K562 (cell line): ENCODE data around the gene TENT4B. TPM values are rescaled to one million over a fixed set of nuclear protein-coding genes. Genes with fewer than 3 reads are reported as not detected.

Experiments used
- C11orf30 ChIP-seq: fragments of 450-650 bp; IDR thresholded peaks from 2 replicates; pipeline ENCODE4 v1.6.1; 2016; ENCODE audit warnings: low read depth, mild to moderate bottlenecking
- HLTF ChIP-seq: fragments of 450-650 bp; IDR thresholded peaks from 2 replicates; pipeline ENCODE4 v1.6.1; 2016
- HNRNPH1 ChIP-seq: fragments of 200-400 bp; formaldehyde crosslinking; optimal IDR thresholded peaks from 2 replicates; pipeline ENCODE3; 2017; ENCODE audit warnings: low read depth, mild to moderate bottlenecking, low read length, moderate library complexity
- NBN ChIP-seq: fragments of 450-650 bp; IDR thresholded peaks from 2 replicates; pipeline ENCODE4 v1.6.1; 2016; ENCODE audit warnings: low read depth, mild to moderate bottlenecking
- PHF8 ChIP-seq: fragments of 200-600 bp; sonication (generic); IDR thresholded peaks from 2 replicates; pipeline ENCODE4 v1.6.1; 2012; ENCODE audit warnings: mixed run types, mild to moderate bottlenecking, inconsistent platforms, low read length, moderate library complexity, borderline replicate concordance
- TAL1 ChIP-seq: fragments of 450-650 bp; IDR thresholded peaks from 2 replicates; pipeline ENCODE4 v1.6.1; 2016; ENCODE audit warnings: mild to moderate bottlenecking
- TEAD1 ChIP-seq, 2 experiments: fragments of 450-650 bp in 1 of 2; sonication (generic) in 1 of 2; formaldehyde crosslinking; IDR thresholded peaks; 2 replicates each; pipeline versions ENCODE4 v1.4.0 to v1.8.0; 2020 to 2022; ENCODE audit warnings: mild to moderate bottlenecking in 2 of 2, missing genetic modification reagents in 1 of 2
- ZNF408 ChIP-seq: fragments of 250-450 bp; sonication (Bioruptor Pico); IDR thresholded peaks from 2 replicates; pipeline ENCODE4 v1.4.0; 2020; ENCODE audit warnings: low read depth, mild to moderate bottlenecking, moderate library complexity
- polyA plus RNA-seq, 8 experiments: library from polyadenylated mRNA; depleted of rRNA in 4 of 8; stranded (reverse) in 5 of 8; unstranded in 3 of 8; fragments of >200 nt; fragmentation: Nextera tagmentation in 2 of 8; fragmentation: Illumina TruSeq in 1 of 8; extraction: Ambion mirVana in 2 of 8; extraction: Trizol in 1 of 8; gene quantifications; 2 replicates each; pipeline versions ENCODE4 v1.2.1 to v1.2.3, GENCODE V29; 2011 to 2014; ENCODE audit warnings: inconsistent platforms in 1 of 8, missing spikeins in 1 of 8
- total RNA-seq, 7 experiments: library from RNA; depleted of rRNA in 6 of 7; stranded (reverse); fragments of >200 nt in 6 of 7; fragmentation: Illumina TruSeq in 2 of 7; extraction: Trizol in 2 of 7; gene quantifications; 2 replicates each; pipeline versions ENCODE4 v1.2.1 to v1.2.3, GENCODE V29; 2011 to 2021; ENCODE audit warnings: low replicate concordance in 1 of 7
- TF ChIP-seq, protein P1 (sequence below): sonication (generic); formaldehyde crosslinking; IDR thresholded peaks from 2 replicates; pipeline ENCODE4 v1.8.0; 2022; ENCODE audit warnings: mild to moderate bottlenecking, missing genetic modification reagents
- TF ChIP-seq, protein P2 (sequence below), 2 experiments: fragments of 450-650 bp in 1 of 2; sonication (generic) in 1 of 2; formaldehyde crosslinking in 1 of 2; IDR thresholded peaks in 1 of 2; conservative IDR thresholded peaks in 1 of 2; 2 replicates each; pipeline versions ENCODE4 v1.6.1 to v1.8.1; 2016 to 2023; ENCODE audit warnings: mild to moderate bottlenecking in 2 of 2, moderate library complexity in 2 of 2, inconsistent platforms in 1 of 2, missing genetic modification reagents in 1 of 2
- TF ChIP-seq, protein P3 (sequence below), 2 experiments: fragments of 450-650 bp; formaldehyde crosslinking in 1 of 2; IDR thresholded peaks; 2 replicates each; pipeline versions ENCODE4 v1.4.0 to v1.6.1; 2014 to 2020; ENCODE audit warnings: mild to moderate bottlenecking in 2 of 2, borderline replicate concordance in 1 of 2, low read depth in 1 of 2
- TF ChIP-seq, protein P4 (sequence below), 3 experiments: fragments of 200-800 bp in 1 of 3; fragments of 250-450 bp in 1 of 3; fragments of 450-650 bp in 1 of 3; sonication (Bioruptor Pico) in 1 of 3; sonication (Bioruptor generic) in 1 of 3; formaldehyde crosslinking in 1 of 3; IDR thresholded peaks; 2 replicates each; pipeline versions ENCODE4 v1.6.1 to v1.8.0; 2016 to 2022; ENCODE audit warnings: mild to moderate bottlenecking in 2 of 3, missing genetic modification characterization in 2 of 3, missing compliant biosample characterization in 1 of 3, moderate library complexity in 1 of 3

TENT4B gene
- total and polyA plus RNA-seq, 9 of the 15 experiments (the other 6 are each of a cell fraction or from before 2014, with no cell fraction given): 5.2 to 8.4 (median 7.0) TPM

DNA sequence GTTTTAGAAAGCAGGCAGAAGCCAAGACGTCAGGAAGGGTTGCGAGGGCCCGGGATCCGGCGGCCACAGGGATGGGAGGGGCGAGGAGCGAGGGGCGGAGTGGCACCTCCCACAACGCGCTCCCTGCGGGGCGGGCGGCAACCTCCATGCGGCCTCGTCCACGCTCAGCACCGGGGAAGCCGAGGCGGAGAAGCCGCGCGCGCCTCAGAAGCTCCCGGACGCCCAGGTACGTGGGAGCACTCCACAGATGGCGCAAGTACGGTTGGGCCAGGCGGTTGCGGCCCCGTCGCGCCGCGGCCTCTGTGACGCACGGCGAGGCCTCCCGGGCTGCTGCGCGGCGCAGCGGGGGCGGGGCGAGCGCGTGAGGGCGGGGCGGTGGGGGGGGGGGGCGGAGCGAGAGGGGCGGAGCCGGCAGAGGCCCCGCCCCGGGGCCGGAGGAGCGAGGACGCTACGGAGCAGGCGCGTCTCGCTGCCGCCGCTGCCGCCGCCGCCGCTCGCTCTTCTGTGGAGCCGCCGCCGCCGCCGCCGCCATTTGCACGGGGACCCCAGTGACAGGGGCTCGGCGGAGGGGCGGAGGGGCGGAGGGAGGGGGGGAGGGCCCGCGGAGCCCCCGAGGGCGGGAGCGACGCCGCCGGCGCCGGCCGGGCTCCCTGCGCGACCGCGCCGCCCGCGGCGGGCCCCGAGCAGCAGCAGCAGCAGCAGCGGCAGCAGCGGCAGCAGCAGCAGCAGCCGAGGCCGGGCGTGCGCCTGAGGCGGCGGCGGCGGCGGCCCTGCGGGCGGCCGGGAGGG, at the start of gene TENT4B (continued):
- TF ChIP-seq TEAD1 (CRISPR knock-in tag; IDR thresholded peaks at IDR 0.05) (no peak; a peak in 1 of 4 replicates), PHF8 (peak; percentile 96), HLTF (no peak), ZNF408 (CRISPR knock-in tag) (no peak), TAL1 (no peak), HNRNPH1 (no peak), C11orf30 (no peak), NBN (no peak)
- TF ChIP-seq, protein P1, sequence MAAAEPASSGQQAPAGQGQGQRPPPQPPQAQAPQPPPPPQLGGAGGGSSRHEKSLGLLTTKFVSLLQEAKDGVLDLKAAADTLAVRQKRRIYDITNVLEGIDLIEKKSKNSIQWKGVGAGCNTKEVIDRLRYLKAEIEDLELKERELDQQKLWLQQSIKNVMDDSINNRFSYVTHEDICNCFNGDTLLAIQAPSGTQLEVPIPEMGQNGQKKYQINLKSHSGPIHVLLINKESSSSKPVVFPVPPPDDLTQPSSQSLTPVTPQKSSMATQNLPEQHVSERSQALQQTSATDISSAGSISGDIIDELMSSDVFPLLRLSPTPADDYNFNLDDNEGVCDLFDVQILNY (CRISPR knock-in tag): no peak
- TF ChIP-seq, protein P2, sequence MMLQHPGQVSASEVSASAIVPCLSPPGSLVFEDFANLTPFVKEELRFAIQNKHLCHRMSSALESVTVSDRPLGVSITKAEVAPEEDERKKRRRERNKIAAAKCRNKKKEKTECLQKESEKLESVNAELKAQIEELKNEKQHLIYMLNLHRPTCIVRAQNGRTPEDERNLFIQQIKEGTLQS (IDR thresholded peaks at IDR 0.05): no peak
- TF ChIP-seq, protein P2 (CRISPR knock-in tag; conservative IDR thresholded peaks at IDR 0.05): no peak
- TF ChIP-seq, protein P3, sequence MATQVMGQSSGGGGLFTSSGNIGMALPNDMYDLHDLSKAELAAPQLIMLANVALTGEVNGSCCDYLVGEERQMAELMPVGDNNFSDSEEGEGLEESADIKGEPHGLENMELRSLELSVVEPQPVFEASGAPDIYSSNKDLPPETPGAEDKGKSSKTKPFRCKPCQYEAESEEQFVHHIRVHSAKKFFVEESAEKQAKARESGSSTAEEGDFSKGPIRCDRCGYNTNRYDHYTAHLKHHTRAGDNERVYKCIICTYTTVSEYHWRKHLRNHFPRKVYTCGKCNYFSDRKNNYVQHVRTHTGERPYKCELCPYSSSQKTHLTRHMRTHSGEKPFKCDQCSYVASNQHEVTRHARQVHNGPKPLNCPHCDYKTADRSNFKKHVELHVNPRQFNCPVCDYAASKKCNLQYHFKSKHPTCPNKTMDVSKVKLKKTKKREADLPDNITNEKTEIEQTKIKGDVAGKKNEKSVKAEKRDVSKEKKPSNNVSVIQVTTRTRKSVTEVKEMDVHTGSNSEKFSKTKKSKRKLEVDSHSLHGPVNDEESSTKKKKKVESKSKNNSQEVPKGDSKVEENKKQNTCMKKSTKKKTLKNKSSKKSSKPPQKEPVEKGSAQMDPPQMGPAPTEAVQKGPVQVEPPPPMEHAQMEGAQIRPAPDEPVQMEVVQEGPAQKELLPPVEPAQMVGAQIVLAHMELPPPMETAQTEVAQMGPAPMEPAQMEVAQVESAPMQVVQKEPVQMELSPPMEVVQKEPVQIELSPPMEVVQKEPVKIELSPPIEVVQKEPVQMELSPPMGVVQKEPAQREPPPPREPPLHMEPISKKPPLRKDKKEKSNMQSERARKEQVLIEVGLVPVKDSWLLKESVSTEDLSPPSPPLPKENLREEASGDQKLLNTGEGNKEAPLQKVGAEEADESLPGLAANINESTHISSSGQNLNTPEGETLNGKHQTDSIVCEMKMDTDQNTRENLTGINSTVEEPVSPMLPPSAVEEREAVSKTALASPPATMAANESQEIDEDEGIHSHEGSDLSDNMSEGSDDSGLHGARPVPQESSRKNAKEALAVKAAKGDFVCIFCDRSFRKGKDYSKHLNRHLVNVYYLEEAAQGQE (IDR thresholded peaks at IDR 0.05; ENCODE audit: borderline replicate concordance): no peak
- TF ChIP-seq, protein P3 (CRISPR knock-in tag; IDR thresholded peaks at IDR 0.05; ENCODE audit: low read depth): no peak
- TF ChIP-seq, protein P4, sequence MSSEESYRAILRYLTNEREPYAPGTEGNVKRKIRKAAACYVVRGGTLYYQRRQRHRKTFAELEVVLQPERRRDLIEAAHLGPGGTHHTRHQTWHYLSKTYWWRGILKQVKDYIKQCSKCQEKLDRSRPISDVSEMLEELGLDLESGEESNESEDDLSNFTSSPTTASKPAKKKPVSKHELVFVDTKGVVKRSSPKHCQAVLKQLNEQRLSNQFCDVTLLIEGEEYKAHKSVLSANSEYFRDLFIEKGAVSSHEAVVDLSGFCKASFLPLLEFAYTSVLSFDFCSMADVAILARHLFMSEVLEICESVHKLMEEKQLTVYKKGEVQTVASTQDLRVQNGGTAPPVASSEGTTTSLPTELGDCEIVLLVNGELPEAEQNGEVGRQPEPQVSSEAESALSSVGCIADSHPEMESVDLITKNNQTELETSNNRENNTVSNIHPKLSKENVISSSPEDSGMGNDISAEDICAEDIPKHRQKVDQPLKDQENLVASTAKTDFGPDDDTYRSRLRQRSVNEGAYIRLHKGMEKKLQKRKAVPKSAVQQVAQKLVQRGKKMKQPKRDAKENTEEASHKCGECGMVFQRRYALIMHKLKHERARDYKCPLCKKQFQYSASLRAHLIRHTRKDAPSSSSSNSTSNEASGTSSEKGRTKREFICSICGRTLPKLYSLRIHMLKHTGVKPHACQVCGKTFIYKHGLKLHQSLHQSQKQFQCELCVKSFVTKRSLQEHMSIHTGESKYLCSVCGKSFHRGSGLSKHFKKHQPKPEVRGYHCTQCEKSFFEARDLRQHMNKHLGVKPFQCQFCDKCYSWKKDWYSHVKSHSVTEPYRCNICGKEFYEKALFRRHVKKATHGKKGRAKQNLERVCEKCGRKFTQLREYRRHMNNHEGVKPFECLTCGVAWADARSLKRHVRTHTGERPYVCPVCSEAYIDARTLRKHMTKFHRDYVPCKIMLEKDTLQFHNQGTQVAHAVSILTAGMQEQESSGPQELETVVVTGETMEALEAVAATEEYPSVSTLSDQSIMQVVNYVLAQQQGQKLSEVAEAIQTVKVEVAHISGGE (CRISPR knock-in tag; IDR thresholded peaks at IDR 0.05): no peak
